DMS114 treated with DMSO at 0.1 percent for 48 hours (cell line): Measurements from ENCODE around the gene HARS1.
"Not testable (repeated sequence)": the region's sequence is repeated elsewhere in the genome, so short reads cannot be mapped to it uniquely, and the experiment has no call there.

Experiments
- DNase-seq: peaks from one replicate; lab custom pipeline; 2025; ENCODE audit not compliant: unreplicated experiment; lab: John Stamatoyannopoulos, UW

Gene HARS1

GRCh38 chr5:140635291-140636257, 55.6 kb downstream of the HARS1 start:
- no peak for DNase-seq

DNA sequence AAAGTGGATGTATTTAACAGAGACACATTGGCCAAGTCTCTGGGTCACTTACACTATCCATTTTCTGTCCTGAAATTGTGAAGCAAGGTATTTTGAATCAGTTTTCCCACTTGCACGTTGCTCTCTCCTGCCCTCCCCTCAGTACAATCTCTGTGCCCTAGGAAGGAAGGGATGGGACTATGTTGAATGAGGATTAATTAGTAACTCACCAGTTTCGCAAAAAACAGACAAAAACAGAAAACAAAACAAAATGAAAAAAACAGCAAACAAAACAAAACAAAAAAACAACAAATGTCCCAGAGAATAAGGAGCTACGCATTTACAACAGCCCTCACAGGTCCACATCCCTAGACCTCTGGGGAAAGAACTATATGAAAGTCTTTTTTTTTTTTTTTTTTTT, 57.1 kb downstream of the HARS1 start:
- no peak for DNase-seq

DNA sequence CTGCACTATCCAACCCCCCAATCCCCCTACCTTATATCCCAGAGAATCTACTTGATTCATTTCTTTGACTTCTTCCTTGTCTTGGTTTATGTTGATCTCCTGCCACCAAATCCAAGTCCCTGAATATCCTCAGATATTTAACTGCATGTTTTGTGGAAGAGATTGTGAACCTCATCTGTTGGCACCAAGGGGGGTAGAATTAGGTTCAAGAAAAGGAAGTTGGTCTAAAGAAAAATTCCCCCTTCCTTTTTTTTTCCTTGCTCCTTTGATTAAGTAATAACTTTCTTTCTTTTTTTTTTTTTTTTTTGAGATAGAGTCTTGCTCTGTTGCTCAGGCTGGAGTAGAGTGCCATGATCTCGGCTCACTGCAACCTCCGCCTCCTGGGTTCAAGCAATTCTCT, 57.7 kb downstream of the HARS1 start:
- DNase-seq = no peak

- DNase-seq = no peak
Observed at GRCh38 chr5:140633021-140633471, 58.1 kb downstream of the HARS1 start, which contains the start of gene CD14. Gene CD14, minus strand, starts transcription at chr5:140633175. Its CDS starts 104 bp downstream, at chr5:140633071.

- DNase-seq = peak; percentile 72
Observed at GRCh38 chr5:140632366-140633020, 58.7 kb downstream of the HARS1 start.

GRCh38 chr5:140631831-140632365, 59.3 kb downstream of the HARS1 start:
- DNase-seq = no peak

GRCh38 chr5:140631036-140631417, 60.1 kb downstream of the HARS1 start:
- no peak for DNase-seq

- DNase-seq = no peak
Observed at GRCh38 chr5:140630292-140631035, 60.7 kb downstream of the HARS1 start.

GRCh38 chr5:140628711-140629110, 62.5 kb downstream of the HARS1 start:
- no peak for DNase-seq

GRCh38 chr5:140627972-140628371, 63.2 kb downstream of the HARS1 start:
- DNase-seq = no peak

- not testable (repeated sequence) for DNase-seq
Observed at GRCh38 chr5:140624886-140625285, 66.3 kb downstream of the HARS1 start.
